Right atrium auricular region (tissue), 2 donors: ENCODE data around the gene HLA-DMB. TPM values are rescaled to one million over a fixed set of nuclear protein-coding genes. Genes with fewer than 3 reads are reported as not detected.
A peak's percentile ranks its signal among the peaks of the same experiment; 100 is the strongest.

Experiments
- DNase-seq: peaks from one replicate; pipeline ENCODE4 v3.0.0-alpha.2; 2019; ENCODE audit warnings: low spot score
- H3K27ac ChIP-seq, 2 donors: fragments of 200-600 bp; sonication (generic); 1 replicate in 1 of 2; 2 replicates in 1 of 2; pipeline ENCODE4 v1.5.1; 2016 to 2019
- H3K27me3 ChIP-seq, 2 donors: fragments of 200-600 bp; sonication (generic); one replicate each; pipeline versions ENCODE4 v1.5.1 to v1.6.0; 2017 to 2019
- H3K36me3 ChIP-seq: fragments of 200-600 bp; sonication (generic); one replicate; pipeline ENCODE4 v1.5.1; 2016
- H3K4me1 ChIP-seq, 2 donors: fragments of 200-600 bp; sonication (generic); one replicate each; pipeline versions ENCODE4 v1.5.1 to v1.6.0; 2017 to 2019
- H3K4me3 ChIP-seq, 2 donors: fragments of 200-600 bp; sonication (generic); 1 replicate in 1 of 2; 2 replicates in 1 of 2; pipeline ENCODE4 v1.5.1; 2017 to 2019; ENCODE audit warnings: mild to moderate bottlenecking in 1 of 2, moderate library complexity in 1 of 2
- H3K9me3 ChIP-seq, 2 donors: fragments of 200-600 bp; sonication (generic); one replicate each; pipeline ENCODE4 v1.5.1; 2019
- total RNA-seq, 2 donors: library from RNA; depleted of rRNA; stranded (reverse); fragments of >200 nt; gene quantifications; one replicate each; pipeline ENCODE4 v1.1.0, GENCODE V29; 2016
- TF ChIP-seq, protein P1 (sequence below), 2 donors: fragments of 200-600 bp; sonication (generic); IDR thresholded peaks; one replicate each; pipeline ENCODE4 v1.5.1; 2019; ENCODE audit warnings: antibody characterized with exemption in 2 of 2

Gene HLA-DMB
- total RNA-seq, 2 donors from 2014 or later, result 3.6 to 12.9 TPM

- H3K36me3 ChIP-seq, result peaks cover 26% of the 10 kb centered on the region
- H3K4me3 ChIP-seq, result peak overlapping the region; percentile 75 to 92
- H3K27ac ChIP-seq, result peak overlapping the region; percentile 99 to 100
- TF ChIP-seq, protein P1, sequence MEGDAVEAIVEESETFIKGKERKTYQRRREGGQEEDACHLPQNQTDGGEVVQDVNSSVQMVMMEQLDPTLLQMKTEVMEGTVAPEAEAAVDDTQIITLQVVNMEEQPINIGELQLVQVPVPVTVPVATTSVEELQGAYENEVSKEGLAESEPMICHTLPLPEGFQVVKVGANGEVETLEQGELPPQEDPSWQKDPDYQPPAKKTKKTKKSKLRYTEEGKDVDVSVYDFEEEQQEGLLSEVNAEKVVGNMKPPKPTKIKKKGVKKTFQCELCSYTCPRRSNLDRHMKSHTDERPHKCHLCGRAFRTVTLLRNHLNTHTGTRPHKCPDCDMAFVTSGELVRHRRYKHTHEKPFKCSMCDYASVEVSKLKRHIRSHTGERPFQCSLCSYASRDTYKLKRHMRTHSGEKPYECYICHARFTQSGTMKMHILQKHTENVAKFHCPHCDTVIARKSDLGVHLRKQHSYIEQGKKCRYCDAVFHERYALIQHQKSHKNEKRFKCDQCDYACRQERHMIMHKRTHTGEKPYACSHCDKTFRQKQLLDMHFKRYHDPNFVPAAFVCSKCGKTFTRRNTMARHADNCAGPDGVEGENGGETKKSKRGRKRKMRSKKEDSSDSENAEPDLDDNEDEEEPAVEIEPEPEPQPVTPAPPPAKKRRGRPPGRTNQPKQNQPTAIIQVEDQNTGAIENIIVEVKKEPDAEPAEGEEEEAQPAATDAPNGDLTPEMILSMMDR (IDR thresholded peaks at IDR 0.05), result peak in 1 of 2 donors; percentile 54
- peak; percentile 78 for DNase-seq
- no peaks in the 10 kb centered on the region for H3K27me3 ChIP-seq
- peaks cover 1 to 29% of the 10 kb centered on the region in 2 donors for H3K4me1 ChIP-seq
- H3K9me3 ChIP-seq, result no peaks in the 10 kb centered on the region
These were observed 29.0 kb upstream of the HLA-DMB start for GRCh38 chr6:32969685-32970412.

DNA sequence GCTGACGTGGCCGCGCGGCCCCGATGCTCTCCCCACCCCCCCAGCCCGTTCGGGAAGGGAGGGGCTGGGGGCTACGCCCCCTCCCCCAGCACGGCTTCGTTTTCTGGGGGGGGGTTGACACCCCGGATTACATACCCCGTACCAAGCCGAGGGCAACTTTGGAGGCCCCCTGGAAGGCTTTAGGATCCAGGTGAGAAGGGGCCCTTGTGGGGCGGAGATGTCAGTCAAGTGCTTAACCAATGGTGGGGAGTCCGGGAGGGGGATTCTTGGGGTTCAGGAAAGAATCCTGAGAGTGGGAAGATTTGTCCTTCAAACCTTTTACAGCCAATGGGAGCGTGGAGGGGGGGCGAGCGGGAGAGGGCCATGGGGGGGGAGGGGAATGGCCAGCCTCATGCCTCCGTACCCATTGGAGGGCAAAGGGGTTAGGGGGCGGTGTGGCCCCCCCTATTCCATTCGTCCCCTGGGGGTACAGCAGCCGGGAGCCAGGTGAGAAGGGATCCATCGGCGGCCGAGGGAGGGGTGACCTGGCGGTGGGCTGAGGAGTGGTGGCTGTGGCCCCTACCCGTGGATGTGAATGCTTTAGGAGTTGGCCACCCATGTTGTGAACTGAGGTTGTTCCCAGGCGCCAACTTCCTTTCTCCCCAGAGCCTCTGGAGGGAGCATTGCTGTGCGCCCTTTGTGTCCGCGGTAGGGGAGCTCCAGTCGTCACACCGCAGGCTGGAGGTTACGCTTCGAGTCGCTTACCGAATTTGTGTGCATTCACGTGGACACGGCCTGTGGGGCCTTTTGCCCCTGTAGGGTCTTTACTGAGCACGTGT, 28.2 kb upstream of the HLA-DMB start:
- Histone ChIP-seq H3K36me3 (peaks cover 18% of the 10 kb centered on the region), H3K27ac (peak overlapping the region; percentile 99 to 100), H3K4me3 (peak overlapping the region; percentile 75 to 92), H3K9me3 (no peaks in the 10 kb centered on the region), H3K4me1 (peaks cover 0 to 21% of the 10 kb centered on the region in 2 donors), H3K27me3 (no peaks in the 10 kb centered on the region)
- TF ChIP-seq, protein P1 (IDR thresholded peaks at IDR 0.05), result no peak
- no peak for DNase-seq

DNA sequence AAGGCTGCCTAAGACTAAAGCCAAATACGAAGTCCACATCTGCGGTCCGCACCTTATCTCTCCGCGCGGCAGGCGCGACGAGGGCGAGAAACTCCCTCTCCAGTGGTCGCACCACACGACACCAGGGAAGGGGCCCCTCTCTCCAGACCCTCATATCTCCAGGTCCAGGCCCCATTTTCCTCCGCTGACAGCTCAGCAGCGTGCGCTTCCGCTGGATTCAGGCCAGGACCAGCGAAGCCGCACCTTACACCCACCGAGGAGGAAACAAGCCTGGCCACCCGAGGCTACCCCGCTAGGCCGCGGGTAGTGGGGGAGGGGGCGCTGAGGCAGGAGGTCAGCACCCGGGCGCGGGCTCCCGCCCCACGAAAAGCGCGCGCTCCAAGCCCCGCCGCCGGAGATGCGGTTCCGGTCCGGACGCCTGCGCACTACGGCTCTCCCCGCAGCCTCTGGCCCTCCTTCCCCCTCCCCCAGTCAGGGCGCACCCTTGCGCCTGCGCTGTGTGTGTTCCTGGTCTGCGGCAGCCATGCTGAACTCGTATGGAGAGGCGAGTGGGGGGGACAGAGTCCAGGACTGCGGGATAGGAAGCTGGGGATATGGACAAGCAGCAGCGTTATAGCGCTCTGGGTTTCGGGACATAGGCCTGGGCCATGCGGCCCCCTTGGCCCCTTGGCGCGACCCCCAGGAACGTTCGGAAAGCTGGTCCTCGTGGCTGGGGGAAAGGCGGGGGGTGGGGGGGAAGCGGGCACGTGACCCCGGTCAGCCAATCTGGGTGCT, 27.5 kb upstream of the HLA-DMB start, which contains the start of gene BRD2:
TSS of gene BRD2 (plus strand) at position 502 of the 774 bp plus-strand sequence. CDS start 4,305 bp downstream, outside the sequence.
- TF ChIP-seq, protein P1 (IDR thresholded peaks at IDR 0.05), result no peak
- H3K4me3 ChIP-seq, result peak within 1 kb of the TSS; percentile 75 to 92
- H3K9me3 ChIP-seq, result no peaks in the 10 kb centered on the region
- no peaks in the 10 kb centered on the region for H3K27me3 ChIP-seq
- peaks cover 0 to 20% of the 10 kb centered on the region in 2 donors for H3K4me1 ChIP-seq
- H3K27ac ChIP-seq, result peak within 1 kb of the TSS; percentile 99 to 100
- H3K36me3 ChIP-seq, result peaks cover 12% of the 10 kb centered on the region
- peak; percentile 97 for DNase-seq

DNA sequence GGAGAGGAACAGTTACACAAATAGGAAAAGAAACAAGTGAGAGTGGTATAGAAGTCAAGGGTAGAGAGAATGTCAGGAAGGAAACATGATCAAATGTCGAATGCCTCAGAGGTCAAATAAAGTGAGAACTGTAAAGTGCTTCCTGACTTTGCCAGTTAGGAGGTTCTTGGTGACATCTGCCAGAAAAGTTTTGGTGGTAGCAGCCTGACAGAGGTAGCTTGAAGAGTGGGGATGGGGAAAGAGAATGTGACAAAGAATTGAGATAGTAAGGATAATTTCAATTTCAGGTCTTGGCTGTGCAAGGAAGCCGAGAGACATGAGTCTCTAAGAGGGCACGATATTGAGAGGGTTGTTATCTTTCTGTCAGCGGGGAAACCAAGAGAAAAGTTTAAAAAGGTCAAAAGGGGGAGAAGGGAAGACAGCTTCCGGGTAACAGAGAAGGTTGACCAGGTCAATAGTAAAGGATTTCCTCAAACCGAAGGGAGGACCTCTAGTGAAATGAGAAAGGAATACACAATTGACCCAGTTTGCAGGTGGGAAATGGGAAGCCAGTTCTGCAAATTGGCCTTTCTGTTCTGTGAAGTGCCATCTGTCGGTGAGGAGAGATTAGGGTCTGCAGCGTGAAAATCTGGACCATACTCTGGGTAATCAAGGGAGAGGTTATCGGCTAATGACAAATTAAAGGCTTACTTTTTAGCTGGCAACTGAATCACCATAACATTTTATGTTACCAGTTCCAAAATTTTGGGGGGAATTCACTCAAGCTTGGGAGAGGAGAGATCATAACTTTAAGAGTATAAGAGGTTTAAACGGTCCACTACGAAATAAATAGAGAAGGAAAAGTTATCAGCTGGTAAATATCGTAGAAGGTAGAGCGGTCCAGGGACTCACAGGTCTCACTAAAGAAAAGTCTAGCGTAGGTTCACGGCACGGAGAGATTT, 26.6 kb upstream of the HLA-DMB start:
- TF ChIP-seq, protein P1 (IDR thresholded peaks at IDR 0.05), result peak; percentile 22 to 66
- DNase-seq, result no peak
- H3K27me3 ChIP-seq, result no peaks in the 10 kb centered on the region
- H3K9me3 ChIP-seq, result no peaks in the 10 kb centered on the region
- H3K4me3 ChIP-seq, result peak overlapping the region; percentile 75 to 92
- peaks cover 0 to 20% of the 10 kb centered on the region in 2 donors for H3K4me1 ChIP-seq
- H3K27ac ChIP-seq, result peak overlapping the region; percentile 99 to 100
- peaks cover 3% of the 10 kb centered on the region for H3K36me3 ChIP-seq
